K562 (cell line): ENCODE measurements around the gene SYNJ2. TPM values are rescaled to one million over a fixed set of nuclear protein-coding genes. Genes with fewer than 3 reads are reported as not detected.

Source experiments
- CREBBP ChIP-seq: IDR thresholded peaks from one replicate; pipeline ENCODE4 v1.6.1; 2012; ENCODE audit warnings: low read depth, mild to moderate bottlenecking, control low read depth, inconsistent platforms, low read length
- CXXC5 ChIP-seq: fragments of 250-450 bp; sonication (Bioruptor Pico); IDR thresholded peaks from 2 replicates; pipeline ENCODE4 v1.8.0; 2022; ENCODE audit warnings: inconsistent platforms, mild to moderate bottlenecking, moderate library complexity
- ELF1 ChIP-seq: fragments of 200-800 bp; sonication (Bioruptor generic); IDR thresholded peaks from 2 replicates; pipeline ENCODE4 v1.6.1; 2016; ENCODE audit warnings: missing genetic modification characterization, missing compliant biosample characterization
- GTF2F1 ChIP-seq: IDR thresholded peaks from 2 replicates; pipeline ENCODE4 v1.6.1; 2011; ENCODE audit warnings: low read depth, low read length, improper control_type of control experiment
- MGA ChIP-seq: fragments of 450-650 bp; IDR thresholded peaks from 2 replicates; pipeline ENCODE4 v1.6.1; 2016; ENCODE audit warnings: mild to moderate bottlenecking, moderate library complexity
- NFIX ChIP-seq: fragments of 250-450 bp; sonication (Bioruptor Pico); IDR thresholded peaks from 2 replicates; pipeline ENCODE4 v1.4.0; 2020; ENCODE audit warnings: low read depth, mild to moderate bottlenecking, moderate library complexity
- POLR2B ChIP-seq: fragments of 450-650 bp; IDR thresholded peaks from 2 replicates; pipeline ENCODE4 v1.6.1; 2018; ENCODE audit warnings: low read depth; ENCODE audit not compliant: partially characterized antibody
- SOX6 ChIP-seq: fragments of 450-650 bp; IDR thresholded peaks from 2 replicates; pipeline ENCODE4 v1.6.1; 2014; ENCODE audit warnings: mild to moderate bottlenecking
- SREBF1 ChIP-seq: fragments of 150-350 bp; IDR thresholded peaks from 2 replicates; pipeline ENCODE4 v1.6.1; 2014; ENCODE audit warnings: antibody characterized with exemption, low read depth, low read length, borderline replicate concordance
- STAT5A ChIP-seq: IDR thresholded peaks from 2 replicates; pipeline ENCODE4 v1.6.1; 2012; ENCODE audit warnings: low read length, inconsistent platforms, borderline replicate concordance
- ZNF584 ChIP-seq: fragments of 200-800 bp; sonication (Bioruptor generic); IDR thresholded peaks from 2 replicates; pipeline ENCODE4 v1.6.1; 2016; ENCODE audit warnings: low read depth, mild to moderate bottlenecking, missing genetic modification characterization, missing compliant biosample characterization
- ZNF79 ChIP-seq: fragments of 250-450 bp; sonication (Bioruptor Pico); IDR thresholded peaks from 2 replicates; pipeline ENCODE4 v1.4.0; 2020; ENCODE audit warnings: low read depth, mild to moderate bottlenecking, moderate library complexity
- polyA plus RNA-seq, 8 experiments: library from polyadenylated mRNA; depleted of rRNA in 4 of 8; stranded (reverse) in 5 of 8; unstranded in 3 of 8; fragments of >200 nt; fragmentation: Nextera tagmentation in 2 of 8; fragmentation: Illumina TruSeq in 1 of 8; extraction: Ambion mirVana in 2 of 8; extraction: Trizol in 1 of 8; gene quantifications; 2 replicates each; pipeline versions ENCODE4 v1.2.1 to v1.2.3, GENCODE V29; 2011 to 2014; ENCODE audit warnings: inconsistent platforms in 1 of 8, missing spikeins in 1 of 8
- total RNA-seq, 7 experiments: library from RNA; depleted of rRNA in 6 of 7; stranded (reverse); fragments of >200 nt in 6 of 7; fragmentation: Illumina TruSeq in 2 of 7; extraction: Trizol in 2 of 7; gene quantifications; 2 replicates each; pipeline versions ENCODE4 v1.2.1 to v1.2.3, GENCODE V29; 2011 to 2021; ENCODE audit warnings: low replicate concordance in 1 of 7
- TF ChIP-seq, protein P1 (sequence below): sonication (generic); formaldehyde crosslinking; IDR thresholded peaks from 2 replicates; pipeline ENCODE4 v1.5.0; 2020; ENCODE audit warnings: missing genetic modification reagents
- TF ChIP-seq, protein P2 (sequence below): fragments of 250-450 bp; sonication (Bioruptor Pico); IDR thresholded peaks from 2 replicates; pipeline ENCODE4 v1.4.0; 2020; ENCODE audit warnings: borderline replicate concordance

SYNJ2 gene
- total and polyA plus RNA-seq, 9 of the 15 experiments (the other 6 are each of a cell fraction or from before 2014, with no cell fraction given) = 3.0 to 27.7 (median 17.8) TPM

DNA sequence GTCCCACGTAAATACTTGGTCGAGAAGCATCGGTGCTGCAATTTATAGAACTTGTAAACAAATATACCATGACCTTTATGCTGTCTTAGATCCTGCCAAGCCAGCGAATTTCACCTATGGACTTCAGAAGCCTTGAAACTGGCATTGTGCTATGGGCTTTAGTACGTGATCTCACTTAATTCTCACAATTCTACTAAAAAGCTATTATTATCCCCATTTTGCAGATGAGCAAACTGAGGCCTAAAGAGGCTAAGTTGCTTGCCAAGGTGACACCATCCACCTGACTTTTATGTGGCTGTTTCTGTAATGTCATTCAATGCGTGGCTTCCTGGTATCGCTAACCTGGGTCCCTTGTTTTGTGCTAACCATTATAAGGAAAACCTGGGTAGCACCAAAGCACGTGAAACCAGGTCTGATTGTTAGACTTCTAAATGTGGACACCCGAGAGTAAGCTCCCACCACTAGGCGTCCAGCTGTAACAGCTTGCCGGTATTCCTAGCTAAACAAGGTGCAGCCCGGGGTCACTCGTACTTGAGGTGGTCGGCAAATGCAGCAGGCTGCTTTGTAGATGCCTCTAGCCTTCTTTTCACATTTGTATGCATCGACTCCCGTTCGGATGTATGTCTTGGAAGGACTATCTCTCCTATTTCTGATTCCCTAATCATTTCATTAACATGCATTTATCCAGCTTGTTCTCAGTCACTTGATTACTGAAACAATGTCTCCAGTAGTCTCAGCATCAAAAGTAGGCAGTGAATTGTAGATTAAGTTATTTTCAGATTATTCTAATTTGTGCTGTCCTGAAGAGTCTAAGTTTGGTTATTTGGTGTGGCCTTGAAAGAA is 1.1 kb downstream of the SYNJ2 start (continued):
- TF ChIP-seq CXXC5 (CRISPR knock-in tag) (no peak), SREBF1 (no peak), GTF2F1 (no peak), CREBBP (no peak), ZNF79 (CRISPR knock-in tag) (no peak), SOX6 (no peak), ZNF584 (CRISPR knock-in tag) (no peak), POLR2B (no peak), ELF1 (tag) (no peak), NFIX (CRISPR knock-in tag) (no peak), STAT5A (0 out of 2 replicates have a peak, but pooled peaks have one; percentile 11), MGA (no peak)
- TF ChIP-seq, protein P1, sequence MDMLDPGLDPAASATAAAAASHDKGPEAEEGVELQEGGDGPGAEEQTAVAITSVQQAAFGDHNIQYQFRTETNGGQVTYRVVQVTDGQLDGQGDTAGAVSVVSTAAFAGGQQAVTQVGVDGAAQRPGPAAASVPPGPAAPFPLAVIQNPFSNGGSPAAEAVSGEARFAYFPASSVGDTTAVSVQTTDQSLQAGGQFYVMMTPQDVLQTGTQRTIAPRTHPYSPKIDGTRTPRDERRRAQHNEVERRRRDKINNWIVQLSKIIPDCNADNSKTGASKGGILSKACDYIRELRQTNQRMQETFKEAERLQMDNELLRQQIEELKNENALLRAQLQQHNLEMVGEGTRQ = no peak; the same call in 1 of the 2 replicates
- TF ChIP-seq, protein P2, sequence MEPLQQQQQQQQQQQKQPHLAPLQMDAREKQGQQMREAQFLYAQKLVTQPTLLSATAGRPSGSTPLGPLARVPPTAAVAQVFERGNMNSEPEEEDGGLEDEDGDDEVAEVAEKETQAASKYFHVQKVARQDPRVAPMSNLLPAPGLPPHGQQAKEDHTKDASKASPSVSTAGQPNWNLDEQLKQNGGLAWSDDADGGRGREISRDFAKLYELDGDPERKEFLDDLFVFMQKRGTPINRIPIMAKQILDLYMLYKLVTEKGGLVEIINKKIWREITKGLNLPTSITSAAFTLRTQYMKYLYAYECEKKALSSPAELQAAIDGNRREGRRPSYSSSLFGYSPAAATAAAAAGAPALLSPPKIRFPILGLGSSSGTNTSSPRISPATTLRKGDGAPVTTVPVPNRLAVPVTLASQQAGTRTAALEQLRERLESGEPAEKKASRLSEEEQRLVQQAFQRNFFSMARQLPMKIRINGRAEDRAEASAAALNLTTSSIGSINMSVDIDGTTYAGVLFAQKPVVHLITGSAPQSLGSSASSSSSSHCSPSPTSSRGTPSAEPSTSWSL (CRISPR knock-in tag) = no peak
